ENCODE data around the gene PRKAG1.

GRCh38 chr12:49051373-49051764 is 32.8 kb upstream of the PRKAG1 start:
- TF ChIP-seq CTCF (IDR thresholded peaks at IDR 0.05) (no peak), POLR2A (IDR thresholded peaks at IDR 0.05) (no peak)

Measured in Peyer's patch (tissue), 4 donors.